Testis (tissue), 2 donors: ENCODE results near the gene MKX.

Source experiments
- POLR2A ChIP-seq: fragments of 450-650 bp; IDR thresholded peaks from one replicate; pipeline ENCODE4 v1.6.1; 2017; ENCODE audit warnings: antibody characterized with exemption, mild to moderate bottlenecking, moderate library complexity
- TF ChIP-seq, protein P1 (sequence below), 3 experiments: fragments of 450-650 bp in 2 of 3; fragments of 200-600 bp in 1 of 3; sonication (generic) in 1 of 3; IDR thresholded peaks; one replicate each; pipeline ENCODE4 v1.5.1; 2016 to 2019; ENCODE audit warnings: antibody characterized with exemption in 3 of 3, mild to moderate bottlenecking in 2 of 3, moderate library complexity in 1 of 3

DNA sequence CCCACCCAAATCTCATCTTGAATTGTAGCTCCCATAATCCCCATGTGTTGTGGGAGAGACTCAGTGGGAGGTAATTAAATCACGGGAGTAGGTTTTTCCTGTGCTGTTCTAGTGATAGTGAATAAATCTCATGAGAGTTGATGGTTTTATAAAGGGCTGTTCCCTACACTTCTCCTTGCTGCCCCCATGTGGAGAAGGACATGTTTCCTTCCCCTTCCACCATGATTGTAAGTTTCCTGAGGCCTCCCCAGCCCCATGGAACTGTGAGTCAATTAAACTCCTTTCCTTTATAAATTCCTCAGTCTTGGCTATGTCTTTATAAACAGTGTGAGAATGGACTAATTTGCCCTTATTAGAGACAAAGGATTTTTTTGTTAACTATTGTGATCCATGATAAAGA, 48.5 kb upstream of the MKX start:
- TF ChIP-seq, protein P1, sequence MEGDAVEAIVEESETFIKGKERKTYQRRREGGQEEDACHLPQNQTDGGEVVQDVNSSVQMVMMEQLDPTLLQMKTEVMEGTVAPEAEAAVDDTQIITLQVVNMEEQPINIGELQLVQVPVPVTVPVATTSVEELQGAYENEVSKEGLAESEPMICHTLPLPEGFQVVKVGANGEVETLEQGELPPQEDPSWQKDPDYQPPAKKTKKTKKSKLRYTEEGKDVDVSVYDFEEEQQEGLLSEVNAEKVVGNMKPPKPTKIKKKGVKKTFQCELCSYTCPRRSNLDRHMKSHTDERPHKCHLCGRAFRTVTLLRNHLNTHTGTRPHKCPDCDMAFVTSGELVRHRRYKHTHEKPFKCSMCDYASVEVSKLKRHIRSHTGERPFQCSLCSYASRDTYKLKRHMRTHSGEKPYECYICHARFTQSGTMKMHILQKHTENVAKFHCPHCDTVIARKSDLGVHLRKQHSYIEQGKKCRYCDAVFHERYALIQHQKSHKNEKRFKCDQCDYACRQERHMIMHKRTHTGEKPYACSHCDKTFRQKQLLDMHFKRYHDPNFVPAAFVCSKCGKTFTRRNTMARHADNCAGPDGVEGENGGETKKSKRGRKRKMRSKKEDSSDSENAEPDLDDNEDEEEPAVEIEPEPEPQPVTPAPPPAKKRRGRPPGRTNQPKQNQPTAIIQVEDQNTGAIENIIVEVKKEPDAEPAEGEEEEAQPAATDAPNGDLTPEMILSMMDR (IDR thresholded peaks at IDR 0.05) = no peak
- no peak for TF ChIP-seq POLR2A
